Activated naive CD8-positive, alpha-beta T cell treated with anti-CD3 and anti-CD28 coated beads, Interleukin-2, amount 10 ng/mL, durations not matched to agents 7 days and 5 days (primary cell): ENCODE results near the gene DMAC2L. TPM values are rescaled to one million over a fixed set of nuclear protein-coding genes. Genes with fewer than 3 reads are reported as not detected.
"Not testable (repeated sequence)": the region's sequence is repeated elsewhere in the genome, so short reads cannot be mapped to it uniquely, and the experiment has no call there.

Source experiments
- ATAC-seq: fragments of 150-1000 bp; cut with Tn5 transposase; one replicate; pipeline ENCODE4 v1.10.0; 2021; ENCODE audit warnings: low read depth, moderate library complexity
- POLR2A ChIA-PET: fragments of 350-600 bp; sonication (Branson Sonifier 250); formaldehyde crosslinking; loops from one replicate; lab custom pipeline; 2021; ENCODE audit warnings: antibody characterized with exemption; lab: Charles Lee
- DNase-seq: peaks from one replicate; pipeline ENCODE4 v3.0.0; 2021
- H3K27ac Mint-ChIP-seq: one replicate; pipeline ENCODE4 v1.8.0; 2022; ENCODE audit warnings: mild to moderate bottlenecking, mixed read lengths
- H3K27me3 Mint-ChIP-seq: one replicate; pipeline ENCODE4 v1.8.0; 2022; ENCODE audit warnings: mild to moderate bottlenecking, moderate library complexity, mixed read lengths
- H3K36me3 Mint-ChIP-seq: one replicate; pipeline ENCODE4 v1.8.0; 2021; ENCODE audit warnings: mild to moderate bottlenecking, mixed read lengths
- H3K4me1 Mint-ChIP-seq: one replicate; pipeline ENCODE4 v1.8.0; 2021; ENCODE audit warnings: mixed read lengths
- H3K4me3 Mint-ChIP-seq: one replicate; pipeline ENCODE4 v1.8.0; 2022; ENCODE audit warnings: mild to moderate bottlenecking, moderate library complexity, mixed read lengths
- H3K9me3 Mint-ChIP-seq: one replicate; pipeline ENCODE4 v1.8.0; 2021; ENCODE audit warnings: mixed read lengths
- microRNA-seq: library from miRNA; unstranded; fragments of <30 nt; microRNA quantifications from one replicate; pipeline ENCODE4 v1.2.0, GENCODE V29; 2022
- total RNA-seq, 2 experiments: library from RNA; stranded (reverse); gene quantifications; one replicate each; pipeline ENCODE4 v1.2.3, GENCODE V29; 2021

The DMAC2L gene
- total RNA-seq, 2 experiments from 2014 or later: 19.0 to 19.4 TPM

DNA sequence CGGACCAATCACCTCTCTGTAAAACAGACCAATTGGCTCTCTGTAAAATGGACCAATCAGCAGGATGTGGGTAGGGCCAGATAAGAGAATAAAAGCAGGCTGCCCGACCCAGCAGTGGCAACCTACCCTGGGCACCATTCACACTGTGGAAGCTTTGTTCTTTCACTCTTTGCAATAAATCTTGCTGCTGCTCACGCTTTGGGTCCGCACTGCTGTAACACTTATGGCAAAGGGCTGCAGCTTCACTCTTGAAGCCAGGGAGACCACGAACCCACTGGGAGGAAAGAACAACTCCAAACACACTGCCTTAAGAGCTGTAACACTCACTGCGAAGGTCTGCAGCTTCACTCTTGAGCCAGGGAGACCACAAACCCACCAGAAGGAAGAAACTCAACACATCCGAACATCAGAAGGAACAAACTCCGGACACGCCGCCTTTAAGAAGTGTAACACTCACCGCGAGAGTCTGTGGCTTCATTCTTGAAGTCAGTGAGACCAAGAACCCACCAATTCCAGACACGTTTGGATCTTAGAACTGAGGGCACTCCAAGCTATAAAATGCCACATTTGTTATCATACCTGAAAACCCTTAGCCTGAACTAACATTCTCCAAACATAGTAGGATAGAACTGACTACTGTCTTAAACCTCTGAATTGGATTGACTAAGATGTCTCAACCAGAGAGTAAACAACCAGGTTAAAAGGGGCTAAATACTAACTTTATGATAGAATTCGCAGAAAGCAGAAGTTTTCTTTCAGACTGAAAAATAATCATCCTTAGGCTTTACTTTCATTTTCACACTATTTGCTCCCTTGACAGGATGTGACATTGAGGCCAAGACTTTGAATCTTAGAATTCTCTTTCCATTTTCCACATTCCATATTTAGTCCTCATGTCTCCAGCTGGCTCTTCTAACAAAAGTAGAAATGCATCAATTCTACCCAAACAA is 50.9 kb downstream of the DMAC2L start:
- POLR2A ChIA-PET: interaction anchor here (0.5 to 1.9 kb wide), 16 partner anchors 13 to 742 kb away, joined by 3 to 13 read pairs (median 4); partner anchors contain the start of genes CDKL1, DMAC2L, L2HGDH and MAP4K5
- peak; percentile 39 for ATAC-seq

DNA sequence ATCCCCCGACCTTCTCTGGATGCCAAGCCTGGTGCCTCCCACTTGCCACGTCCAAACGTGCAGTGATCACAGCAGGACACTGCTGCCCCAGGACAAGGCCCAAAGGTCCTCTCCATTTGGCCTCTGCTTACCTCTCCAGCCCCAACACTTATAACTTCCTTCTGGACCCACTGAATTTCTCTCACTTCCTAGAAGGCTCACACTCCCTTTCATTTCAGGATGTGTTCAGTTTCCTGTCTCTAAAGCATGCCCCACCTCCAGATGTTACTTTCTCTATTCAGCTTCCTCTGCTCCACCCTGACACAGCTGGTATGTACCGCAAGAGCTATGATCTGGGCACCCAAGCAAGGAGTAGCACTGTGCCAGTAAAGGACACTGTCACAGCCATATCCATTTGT is 51.6 kb downstream of the DMAC2L start:
- Mint-ChIP-seq H3K27ac (peak overlapping the region; percentile 97), H3K4me1 (peaks cover 27% of the 10 kb centered on the region), H3K36me3 (peaks cover 19% of the 10 kb centered on the region), H3K9me3 (peaks cover 3% of the 10 kb centered on the region), H3K27me3 (no peaks in the 10 kb centered on the region), H3K4me3 (peak overlapping the region; percentile 88)
- ATAC-seq (peak; percentile 96), DNase-seq (peak; percentile 44)
- POLR2A ChIA-PET: interaction anchor here (0.5 to 1.9 kb wide), 12 partner anchors 13 to 743 kb away, joined by 3 to 13 read pairs (median 4); partner anchors contain the start of genes CDKL1, DMAC2L, L2HGDH and MAP4K5

More for the DNA sequence above, 50.9 kb downstream of the DMAC2L start:
- DNase-seq: peak; percentile 59
- Mint-ChIP-seq H3K4me3 (peak overlapping the region; percentile 88), H3K27ac (peak overlapping the region; percentile 97), H3K9me3 (peaks cover 3% of the 10 kb centered on the region), H3K4me1 (peaks cover 29% of the 10 kb centered on the region), H3K36me3 (peaks cover 25% of the 10 kb centered on the region), H3K27me3 (no peaks in the 10 kb centered on the region)

DNA sequence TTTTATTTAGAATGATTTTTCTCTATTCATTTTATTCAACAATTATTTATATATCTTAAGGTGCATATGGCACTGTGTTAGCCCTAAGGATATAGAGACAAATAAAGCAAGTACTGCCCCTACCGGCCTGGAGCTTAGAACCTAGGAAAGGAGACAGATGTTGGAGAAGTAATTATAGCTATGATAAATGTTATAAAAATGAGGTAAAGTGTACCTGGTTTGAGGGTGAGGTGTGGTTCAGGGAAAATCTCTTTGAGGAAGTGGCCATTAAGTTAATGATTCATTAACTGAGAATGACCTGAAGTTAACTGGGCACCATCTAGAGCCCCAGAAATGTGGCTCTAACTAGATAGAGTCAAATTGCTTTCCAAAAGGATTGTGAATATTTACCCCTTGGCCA is 52.7 kb downstream of the DMAC2L start:
- Mint-ChIP-seq H3K27ac (no peak overlapping the region), H3K36me3 (peaks cover 14% of the 10 kb centered on the region), H3K9me3 (peaks cover 3% of the 10 kb centered on the region), H3K27me3 (no peaks in the 10 kb centered on the region), H3K4me3 (no peak overlapping the region), H3K4me1 (peaks cover 27% of the 10 kb centered on the region)
- POLR2A ChIA-PET: interaction anchor here (1.0 kb wide), 1 partner anchor 32 kb away, joined by 3 read pairs; the partner anchor contains the start of gene CDKL1
- no peak for ATAC-seq
- no peak for DNase-seq

DNA sequence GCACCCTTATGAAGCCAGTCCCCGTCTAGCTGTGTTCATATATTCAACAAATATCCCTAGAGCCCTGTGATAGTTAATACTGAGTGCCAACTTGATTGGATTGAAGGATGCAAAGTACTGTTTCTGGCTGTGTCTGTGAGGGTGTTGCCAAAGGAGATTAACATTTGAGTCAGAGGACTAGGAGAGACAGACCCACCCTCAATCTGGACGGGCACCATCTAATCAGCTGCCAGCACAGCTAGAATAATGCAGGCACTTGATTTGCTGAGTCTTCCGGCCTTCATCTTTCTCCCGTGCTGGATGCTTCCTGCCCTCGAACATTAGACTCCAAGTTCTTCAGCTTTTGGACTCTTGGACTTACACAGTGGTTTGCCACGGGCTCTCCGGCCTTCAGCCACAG is 53.4 kb downstream of the DMAC2L start:
- H3K9me3 Mint-ChIP-seq, POLR2A ChIA-PET, H3K27ac Mint-ChIP-seq, H3K4me3 Mint-ChIP-seq, H3K36me3 Mint-ChIP-seq, DNase-seq, H3K27me3 Mint-ChIP-seq, ATAC-seq: not testable (repeated sequence)
- peaks cover 26% of the 10 kb centered on the region for H3K4me1 Mint-ChIP-seq

DNA sequence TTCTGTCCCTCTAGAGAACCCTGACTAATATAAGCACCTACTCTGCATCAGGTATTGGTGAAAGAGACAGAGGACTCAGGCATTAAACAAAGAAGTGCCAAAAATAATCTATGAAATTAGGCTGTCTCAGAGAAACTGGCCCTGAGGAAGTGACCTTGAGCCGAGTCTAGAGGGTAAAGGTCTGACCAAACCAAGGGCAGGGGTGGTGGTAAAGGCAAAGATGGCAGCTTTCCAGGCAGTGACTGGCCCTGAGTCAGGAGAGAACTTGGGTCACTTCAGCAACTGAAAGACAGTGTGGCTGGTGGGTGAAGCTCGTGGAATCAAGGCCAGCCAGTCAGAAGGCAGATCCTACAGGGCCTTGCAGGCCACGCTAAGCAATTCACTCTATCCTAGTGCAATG is 54.0 kb downstream of the DMAC2L start:
- POLR2A ChIA-PET: no interaction called here
- Mint-ChIP-seq H3K4me1 (peaks cover 23% of the 10 kb centered on the region), H3K4me3 (no peak overlapping the region), H3K36me3 (peaks cover 7% of the 10 kb centered on the region), H3K9me3 (peaks cover 6% of the 10 kb centered on the region), H3K27ac (peak overlapping the region; percentile 18), H3K27me3 (no peaks in the 10 kb centered on the region)
- ATAC-seq: no peak
- no peak for DNase-seq

GRCh38 chr14:50366589-50366988 is 54.5 kb downstream of the DMAC2L start:
- DNase-seq: no peak
- peaks cover 7% of the 10 kb centered on the region for H3K36me3 Mint-ChIP-seq
- H3K9me3 Mint-ChIP-seq: peaks cover 6% of the 10 kb centered on the region
- peaks cover 23% of the 10 kb centered on the region for H3K4me1 Mint-ChIP-seq
- peak overlapping the region; percentile 18 for H3K27ac Mint-ChIP-seq
- POLR2A ChIA-PET: no interaction called here
- no peaks in the 10 kb centered on the region for H3K27me3 Mint-ChIP-seq
- no peak overlapping the region for H3K4me3 Mint-ChIP-seq
- ATAC-seq: no peak

GRCh38 chr14:50371546-50371945 is 59.4 kb downstream of the DMAC2L start:
- no peak for DNase-seq
- Mint-ChIP-seq H3K9me3 (peaks cover 3% of the 10 kb centered on the region), H3K36me3 (peaks cover 2% of the 10 kb centered on the region), H3K4me1 (peaks cover 5% of the 10 kb centered on the region), H3K4me3 (no peak overlapping the region), H3K27me3 (peaks cover 1% of the 10 kb centered on the region), H3K27ac (no peak overlapping the region)
- POLR2A ChIA-PET: no interaction called here
- no peak for ATAC-seq

DNA sequence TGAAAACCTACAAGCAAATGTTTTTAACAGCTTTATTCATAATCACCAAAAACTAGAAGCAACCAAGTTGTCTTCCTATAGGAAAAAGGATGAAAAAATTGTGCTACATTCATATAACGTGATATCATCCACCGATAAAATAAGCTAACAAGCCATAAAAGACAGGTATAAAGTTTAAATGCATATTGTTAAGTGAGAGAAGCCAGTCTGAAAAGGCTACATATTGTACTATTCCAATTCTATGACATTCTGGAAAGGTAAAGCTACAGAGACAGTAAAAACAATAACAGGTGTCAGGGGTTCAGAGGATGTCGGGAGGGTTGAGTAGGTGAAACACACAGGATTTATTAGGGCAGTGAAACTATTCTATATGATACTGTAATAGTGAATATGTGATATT is 61.8 kb downstream of the DMAC2L start:
- H3K9me3 Mint-ChIP-seq: peaks cover 3% of the 10 kb centered on the region
- no peaks in the 10 kb centered on the region for H3K4me1 Mint-ChIP-seq
- ATAC-seq (no peak), DNase-seq (no peak)
- H3K36me3 Mint-ChIP-seq: peaks cover 2% of the 10 kb centered on the region
- H3K4me3 Mint-ChIP-seq: no peak overlapping the region
- no peak overlapping the region for H3K27ac Mint-ChIP-seq
- POLR2A ChIA-PET: no interaction called here
- peaks cover 1% of the 10 kb centered on the region for H3K27me3 Mint-ChIP-seq

GRCh38 chr14:50375760-50376159 is 63.6 kb downstream of the DMAC2L start:
- no peaks in the 10 kb centered on the region for H3K9me3 Mint-ChIP-seq
- ATAC-seq (no peak), DNase-seq (no peak)
- H3K4me1 Mint-ChIP-seq: no peaks in the 10 kb centered on the region
- no peak overlapping the region for H3K27ac Mint-ChIP-seq
- POLR2A ChIA-PET: no interaction called here
- peaks cover 1% of the 10 kb centered on the region for H3K27me3 Mint-ChIP-seq
- peaks cover 2% of the 10 kb centered on the region for H3K36me3 Mint-ChIP-seq
- no peak overlapping the region for H3K4me3 Mint-ChIP-seq

Small RNAs within 50 kb of the gene (microRNA-seq; reads per million reads assigned to microRNA genes)
- gene MIR4504: not detected

Other genes with a start within 250 kb of the DMAC2L start
- 10 to 100 TPM; 12.9 to 14.9 TPM for gene VCPKMT, start 195.8 kb upstream of the DMAC2L start, total RNA-seq
- 10 to 100 TPM; 34.6 to 36.1 TPM for gene SOS2, start 80.7 kb upstream of the DMAC2L start, total RNA-seq
- gene L2HGDH, start 95 bp upstream of the DMAC2L start, total RNA-seq: 10 to 100 TPM; 11.5 to 12.1 TPM
- 10 to 100 TPM; 12.1 to 13.7 TPM for gene CDKL1, start 84.6 kb downstream of the DMAC2L start, total RNA-seq
- gene MAP4K5, start 220.2 kb downstream of the DMAC2L start, total RNA-seq: 10 to 100 TPM; 40.1 to 46.1 TPM
- 1 to 10 TPM; 1.5 TPM for gene ATL1, start 247.8 kb downstream of the DMAC2L start, total RNA-seq